Rectal smooth muscle tissue (tissue), 1 donor: ENCODE data around the gene CA5A.
"Not testable (repeated sequence)": the region's sequence is repeated elsewhere in the genome, so short reads cannot be mapped to it uniquely, and the experiment has no call there.

Experiments used
- H3K27ac ChIP-seq: one replicate; pipeline ENCODE4 v1.7.0; 2013; ENCODE audit warnings: low read depth, low read length, inconsistent platforms
- H3K27me3 ChIP-seq: one replicate; pipeline ENCODE4 v1.7.0; 2013; ENCODE audit warnings: low read length; ENCODE audit not compliant: control insufficient read depth, insufficient read depth
- H3K36me3 ChIP-seq: one replicate; pipeline ENCODE4 v1.7.0; 2013; ENCODE audit warnings: low read length; ENCODE audit not compliant: control insufficient read depth, insufficient read depth
- H3K4me1 ChIP-seq: one replicate; pipeline ENCODE4 v1.7.0; 2013; ENCODE audit warnings: low read length; ENCODE audit not compliant: control insufficient read depth, insufficient read depth
- H3K4me3 ChIP-seq: one replicate; pipeline ENCODE4 v1.7.0; 2013; ENCODE audit warnings: low read length
- H3K9ac ChIP-seq: one replicate; pipeline ENCODE4 v1.7.0; 2013; ENCODE audit warnings: low read length

Gene CA5A

GRCh38 chr16:87936016-87936374 is 334 bp downstream of the CA5A start:
- H3K4me1 ChIP-seq, H3K27me3 ChIP-seq, H3K9ac ChIP-seq, H3K27ac ChIP-seq, H3K4me3 ChIP-seq, H3K36me3 ChIP-seq: not testable (repeated sequence)

DNA sequence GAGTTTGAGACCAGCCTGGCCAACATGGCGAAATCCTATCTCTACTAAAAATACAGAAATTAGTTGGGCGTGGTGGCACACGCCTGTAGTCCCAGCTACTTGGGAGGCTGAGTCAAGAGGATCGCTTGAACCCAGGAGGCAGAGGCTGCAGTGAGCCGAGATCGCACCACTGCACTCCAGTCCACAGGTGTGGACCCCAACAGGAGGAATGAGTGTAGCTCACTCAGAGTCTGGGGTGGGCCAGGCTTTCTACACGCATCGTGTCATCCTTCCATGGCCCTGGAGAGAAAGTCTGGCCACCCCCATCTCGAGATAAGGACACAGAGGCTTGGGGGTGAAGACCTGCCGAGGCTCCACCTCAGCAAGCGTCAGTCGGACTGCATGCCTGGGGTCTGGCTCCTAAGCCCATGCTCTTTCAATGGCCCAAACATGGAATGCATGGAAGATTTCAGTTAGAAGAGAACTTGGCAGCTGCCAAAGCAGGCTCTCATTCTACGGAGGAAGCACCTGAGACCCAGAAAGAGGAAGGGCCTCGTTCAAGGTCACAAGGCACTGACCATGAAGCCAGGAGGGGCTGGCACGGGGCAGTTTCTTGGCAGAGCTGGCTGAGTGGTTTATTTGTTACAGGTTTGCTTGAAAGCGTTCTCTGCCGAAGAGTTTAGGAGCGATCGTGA is 1.4 kb downstream of the CA5A start:
- not testable (repeated sequence) for H3K9ac ChIP-seq, H3K4me1 ChIP-seq, H3K4me3 ChIP-seq, H3K27ac ChIP-seq, H3K27me3 ChIP-seq, H3K36me3 ChIP-seq

DNA sequence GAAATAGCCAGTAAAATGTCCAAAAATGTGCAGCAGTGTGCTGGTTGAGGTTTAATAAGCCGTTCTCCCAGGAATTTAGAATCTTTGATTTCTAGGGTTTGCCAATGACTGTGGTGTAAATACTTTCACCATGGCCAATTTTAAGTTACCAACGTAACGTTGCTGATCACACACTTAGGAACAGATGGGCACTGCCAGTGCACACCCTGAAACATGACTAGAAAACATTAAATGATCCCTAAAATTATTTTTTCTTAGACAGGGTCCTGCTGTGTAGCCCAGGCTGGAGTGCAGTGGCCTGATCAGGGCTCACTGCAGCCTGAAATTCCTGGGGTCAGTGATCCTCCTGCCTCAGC is 3.2 kb downstream of the CA5A start:
- H3K4me3 ChIP-seq = no peak overlapping the region
- H3K9ac ChIP-seq = no peak overlapping the region
- no peak overlapping the region for H3K27ac ChIP-seq
- no peaks in the 10 kb centered on the region for H3K4me1 ChIP-seq
- H3K27me3 ChIP-seq = no peaks in the 10 kb centered on the region
- no peaks in the 10 kb centered on the region for H3K36me3 ChIP-seq

DNA sequence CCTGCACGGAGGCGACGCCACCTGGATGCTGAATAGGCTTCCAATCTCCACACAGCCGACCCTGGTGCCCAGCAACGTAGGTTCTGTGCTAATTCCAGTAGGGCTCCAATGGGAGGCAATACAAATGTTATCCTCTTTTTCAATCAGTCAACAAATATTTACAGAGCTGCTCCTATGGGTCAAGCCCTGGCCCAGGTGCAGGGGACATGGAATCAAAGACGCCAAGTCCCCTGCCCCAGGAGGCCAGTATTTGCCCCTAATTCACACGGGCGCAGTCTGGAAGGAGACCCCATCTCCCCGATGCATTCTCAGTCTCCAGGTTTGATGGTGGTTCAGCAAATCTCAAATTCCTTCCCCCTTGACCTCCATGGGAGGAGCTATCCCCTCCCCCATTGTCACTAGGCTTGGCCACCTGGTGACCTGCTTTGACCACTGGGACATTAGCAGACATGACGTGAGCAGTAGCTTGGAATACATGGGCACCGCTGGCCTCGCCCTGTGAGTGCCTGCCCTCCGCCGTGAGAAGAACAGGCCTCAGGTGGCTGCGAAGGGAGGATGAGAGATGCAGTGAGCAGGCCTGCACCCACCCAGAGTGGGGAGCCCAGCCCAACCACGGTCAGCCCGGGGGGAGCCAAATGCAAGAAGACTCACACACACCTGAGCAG is 3.7 kb downstream of the CA5A start:
- not testable (repeated sequence) for H3K4me3 ChIP-seq, H3K4me1 ChIP-seq, H3K36me3 ChIP-seq, H3K27ac ChIP-seq, H3K9ac ChIP-seq, H3K27me3 ChIP-seq

GRCh38 chr16:87931504-87931903 is 4.8 kb downstream of the CA5A start:
- H3K4me3 ChIP-seq = no peak overlapping the region
- no peaks in the 10 kb centered on the region for H3K4me1 ChIP-seq
- H3K36me3 ChIP-seq = no peaks in the 10 kb centered on the region
- H3K27me3 ChIP-seq = no peaks in the 10 kb centered on the region
- no peak overlapping the region for H3K27ac ChIP-seq
- no peak overlapping the region for H3K9ac ChIP-seq

DNA sequence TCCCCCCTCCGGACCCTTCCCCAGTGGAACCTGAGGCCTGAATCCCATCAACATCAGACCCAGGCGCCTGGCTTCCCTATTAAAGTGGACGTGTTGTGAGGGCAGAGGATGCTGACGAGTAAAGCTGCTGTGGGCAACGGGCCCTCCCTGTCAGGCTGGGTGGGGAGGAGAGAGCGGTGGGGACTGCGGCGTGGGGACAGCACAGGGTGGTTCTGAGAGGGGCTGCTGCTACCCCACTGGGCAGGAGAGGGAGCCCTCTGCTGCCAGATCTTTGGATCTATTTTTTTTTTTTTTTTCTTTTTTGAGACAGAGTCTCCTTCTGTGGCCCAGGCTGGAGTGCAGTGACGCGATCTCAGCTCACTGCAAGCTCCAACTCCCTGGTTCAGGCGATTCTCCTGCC is 5.9 kb downstream of the CA5A start:
- no peak overlapping the region for H3K27ac ChIP-seq
- no peaks in the 10 kb centered on the region for H3K27me3 ChIP-seq
- no peak overlapping the region for H3K4me3 ChIP-seq
- no peak overlapping the region for H3K9ac ChIP-seq
- H3K4me1 ChIP-seq = no peaks in the 10 kb centered on the region
- no peaks in the 10 kb centered on the region for H3K36me3 ChIP-seq

DNA sequence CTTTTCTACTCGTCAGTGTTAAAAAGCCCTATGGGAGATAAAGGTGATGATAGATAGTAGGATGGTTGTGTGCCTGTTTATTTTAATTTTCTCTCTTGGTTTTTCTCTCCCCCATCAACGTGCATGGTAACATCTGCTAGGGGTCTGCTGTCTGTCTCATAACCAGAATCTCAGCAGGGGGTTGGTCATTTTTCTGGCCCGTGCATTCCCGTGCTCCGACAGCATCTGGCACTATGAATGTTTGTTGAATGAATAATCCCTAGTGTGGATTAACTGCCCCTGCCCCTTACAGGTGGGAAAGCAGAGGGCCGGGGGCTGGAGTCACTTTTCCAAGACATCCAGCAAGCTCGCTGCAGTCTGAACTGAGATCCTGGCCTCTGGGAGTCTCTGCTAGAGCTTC is 6.3 kb downstream of the CA5A start:
- Histone ChIP-seq H3K27ac (no peak overlapping the region), H3K9ac (no peak overlapping the region), H3K4me1 (no peaks in the 10 kb centered on the region), H3K27me3 (no peaks in the 10 kb centered on the region), H3K36me3 (no peaks in the 10 kb centered on the region), H3K4me3 (no peak overlapping the region)

DNA sequence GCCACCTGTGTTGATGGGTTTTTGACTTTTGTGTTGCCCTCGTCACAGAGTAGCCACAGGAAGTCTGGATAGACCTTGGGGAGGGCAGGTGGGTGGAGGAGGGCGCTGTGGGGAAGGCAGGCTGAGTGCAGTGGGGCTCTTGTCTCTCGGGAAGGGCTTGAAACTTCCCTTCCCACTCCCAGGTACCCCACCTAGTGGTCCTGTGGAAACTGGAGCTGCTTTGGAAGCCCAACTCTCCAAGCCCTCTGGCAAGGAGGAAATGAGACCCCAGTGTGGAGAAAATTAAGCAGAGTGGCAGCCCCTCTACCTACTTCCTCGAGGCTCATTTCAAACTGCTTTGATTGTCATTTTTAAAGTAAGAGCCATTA is 9.2 kb downstream of the CA5A start:
- H3K36me3 ChIP-seq = no peaks in the 10 kb centered on the region
- H3K4me3 ChIP-seq = no peak overlapping the region
- no peaks in the 10 kb centered on the region for H3K4me1 ChIP-seq
- no peak overlapping the region for H3K9ac ChIP-seq
- no peak overlapping the region for H3K27ac ChIP-seq
- no peaks in the 10 kb centered on the region for H3K27me3 ChIP-seq

DNA sequence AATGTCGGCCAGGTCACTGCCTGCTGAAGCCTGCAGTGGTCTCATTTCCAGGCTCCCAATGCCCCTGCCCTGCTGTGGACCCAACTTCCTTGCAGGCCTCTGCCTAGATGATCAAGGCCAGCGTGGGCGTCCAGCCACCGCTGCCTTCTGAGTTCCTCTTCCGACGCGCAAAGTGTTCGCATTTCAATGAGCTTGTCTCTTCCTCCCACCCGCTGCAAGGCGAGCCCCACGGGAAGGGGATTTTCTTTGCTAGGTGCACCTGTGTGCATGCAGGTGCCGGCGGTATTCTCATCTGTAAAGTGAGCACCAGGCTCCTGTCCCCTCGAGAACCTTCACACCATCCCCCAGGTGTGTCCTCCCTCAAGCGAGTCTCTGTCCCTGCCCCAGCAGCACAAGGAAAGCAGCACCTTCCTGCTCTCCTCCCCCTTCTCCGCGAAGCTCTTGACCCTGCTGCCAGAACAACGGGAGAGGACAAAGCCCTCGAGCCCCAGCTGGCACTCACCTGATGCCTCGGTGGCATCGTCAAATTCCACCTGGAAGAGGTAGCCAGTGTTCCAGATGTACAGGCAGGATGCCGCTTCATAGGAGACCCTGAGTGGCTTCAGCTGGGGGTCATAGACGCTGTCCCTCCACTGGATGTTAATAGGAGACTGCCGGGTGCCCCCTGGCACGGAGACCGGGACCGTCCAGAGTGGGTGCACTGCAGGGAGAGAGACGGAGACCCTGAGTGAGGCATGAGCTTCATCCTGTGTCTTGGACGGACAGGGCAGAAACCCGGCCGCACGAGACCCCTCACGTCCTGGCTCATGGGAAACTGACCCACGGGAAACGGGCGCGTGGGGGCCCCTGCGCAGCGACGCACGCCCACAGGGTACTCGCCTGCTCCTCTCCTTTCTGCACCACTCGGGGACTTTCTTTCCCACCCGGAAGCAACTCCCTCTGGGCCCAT is 9.8 kb downstream of the CA5A start:
- H3K27ac ChIP-seq = no peak overlapping the region
- H3K9ac ChIP-seq = no peak overlapping the region
- H3K27me3 ChIP-seq = no peaks in the 10 kb centered on the region
- H3K4me3 ChIP-seq = no peak overlapping the region
- no peaks in the 10 kb centered on the region for H3K36me3 ChIP-seq
- no peaks in the 10 kb centered on the region for H3K4me1 ChIP-seq

DNA sequence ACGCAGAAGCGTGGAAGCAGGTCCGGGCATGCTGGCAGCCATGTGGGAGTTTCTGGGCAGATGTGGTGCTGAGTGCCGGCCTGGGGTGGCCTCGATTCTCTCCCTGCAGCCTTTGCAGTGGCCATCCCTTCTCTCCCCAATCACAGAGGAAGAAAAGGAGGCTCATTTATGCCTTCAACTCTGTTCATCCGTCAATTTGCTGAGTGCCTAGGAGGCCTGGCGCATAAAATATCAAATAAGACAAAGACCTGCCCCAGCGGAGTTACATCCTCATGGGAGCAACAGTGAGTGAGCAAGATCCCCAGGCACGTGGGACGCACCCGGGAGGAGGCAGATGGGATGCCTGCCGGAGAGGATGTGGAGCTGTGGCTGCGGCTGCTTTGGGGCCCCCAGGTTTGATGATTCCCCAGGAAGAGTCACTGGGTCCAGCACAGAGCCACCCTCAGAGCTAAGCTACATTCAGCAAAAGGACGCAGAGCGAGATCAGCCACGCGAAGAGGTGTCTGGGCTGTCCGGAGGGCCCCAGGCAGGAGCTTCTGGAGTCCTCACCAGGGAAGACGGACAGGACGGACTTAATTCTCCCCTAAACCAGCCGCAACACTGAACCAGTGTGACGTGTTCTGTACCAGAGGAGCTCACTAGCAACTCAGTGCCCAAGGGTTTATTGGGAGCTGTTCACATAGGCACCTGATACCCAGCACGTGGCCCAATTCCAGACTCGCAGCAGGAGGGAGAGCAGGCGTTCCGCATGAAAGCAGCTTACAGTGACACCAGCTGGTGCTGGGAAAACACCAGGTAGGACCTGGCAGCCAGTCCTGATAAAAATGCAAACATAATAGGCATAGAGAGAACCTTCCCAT is 11.3 kb downstream of the CA5A start:
- Histone ChIP-seq H3K27ac (no peak overlapping the region), H3K9ac (no peak overlapping the region), H3K36me3 (no peaks in the 10 kb centered on the region), H3K4me1 (no peaks in the 10 kb centered on the region), H3K27me3 (no peaks in the 10 kb centered on the region), H3K4me3 (no peak overlapping the region)

DNA sequence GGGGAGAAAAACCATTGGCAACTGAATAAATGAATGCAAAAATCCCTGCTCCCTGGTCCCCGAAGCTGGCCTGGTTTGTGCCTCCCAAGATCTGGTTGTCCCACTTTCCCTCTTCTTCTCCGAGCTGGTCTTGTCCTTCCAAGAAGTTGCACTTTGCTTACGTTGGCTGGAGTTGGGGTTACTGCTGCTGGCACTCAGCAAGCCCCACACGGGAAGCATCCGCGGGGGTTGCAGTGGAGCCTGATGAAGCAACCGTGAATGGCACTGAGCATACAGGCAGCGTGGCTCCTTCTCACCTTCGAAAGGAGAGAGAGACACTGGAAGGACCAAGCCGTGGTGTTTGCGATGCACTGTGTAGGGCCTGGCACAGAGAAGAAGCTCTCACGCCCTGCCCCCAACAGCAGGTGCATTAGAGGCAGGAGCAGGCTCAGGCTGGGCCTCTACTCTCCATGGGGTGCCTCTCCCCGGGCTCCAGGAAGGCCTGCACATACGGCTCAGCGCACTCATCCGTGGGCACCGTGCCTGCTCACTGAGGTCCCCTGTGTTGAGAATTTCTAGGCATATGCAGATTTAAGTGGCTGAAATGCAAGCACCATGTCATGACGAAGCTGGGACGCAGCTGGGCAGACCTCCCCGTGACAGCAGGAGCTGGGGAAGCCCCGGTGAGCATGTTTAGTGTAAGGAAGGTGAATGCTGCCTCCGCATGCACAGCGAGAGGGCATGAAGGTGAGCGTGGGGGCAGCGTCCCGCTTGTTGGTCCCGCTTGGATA is 12.1 kb downstream of the CA5A start:
- no peak overlapping the region for H3K4me3 ChIP-seq
- no peak overlapping the region for H3K27ac ChIP-seq
- H3K27me3 ChIP-seq = no peaks in the 10 kb centered on the region
- H3K36me3 ChIP-seq = no peaks in the 10 kb centered on the region
- no peak overlapping the region for H3K9ac ChIP-seq
- H3K4me1 ChIP-seq = no peaks in the 10 kb centered on the region
